Measurements from ENCODE around the gene COA1.

Gene COA1

DNA sequence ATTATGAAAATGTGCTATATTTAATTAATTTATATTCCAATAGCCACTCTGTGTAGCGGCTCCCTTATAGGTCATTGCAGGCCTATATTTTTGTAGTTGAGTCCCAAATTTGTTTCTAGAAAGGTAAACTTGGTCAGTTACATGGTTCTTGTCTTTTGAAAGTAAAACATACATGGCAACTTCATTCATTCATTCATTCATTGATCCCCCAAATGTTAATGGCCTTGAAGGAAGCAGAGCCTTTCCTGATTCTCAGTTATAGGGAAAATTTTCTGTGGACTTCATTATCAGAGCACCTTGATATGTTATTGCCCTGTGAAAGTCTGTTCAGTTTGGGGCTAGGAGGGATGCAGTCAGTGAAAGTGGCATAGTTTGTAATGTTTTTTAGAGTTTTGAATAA, 32.1 kb upstream of the COA1 start:
- no peaks in the 10 kb centered on the region for H3K36me3 ChIP-seq (ENCODE audit: low read length)
- no peaks in the 10 kb centered on the region for H3K27me3 ChIP-seq (ENCODE audit: low read length)
- no peaks in the 10 kb centered on the region for H3K79me2 ChIP-seq (ENCODE audit: insufficient read depth, low read length)

DNA sequence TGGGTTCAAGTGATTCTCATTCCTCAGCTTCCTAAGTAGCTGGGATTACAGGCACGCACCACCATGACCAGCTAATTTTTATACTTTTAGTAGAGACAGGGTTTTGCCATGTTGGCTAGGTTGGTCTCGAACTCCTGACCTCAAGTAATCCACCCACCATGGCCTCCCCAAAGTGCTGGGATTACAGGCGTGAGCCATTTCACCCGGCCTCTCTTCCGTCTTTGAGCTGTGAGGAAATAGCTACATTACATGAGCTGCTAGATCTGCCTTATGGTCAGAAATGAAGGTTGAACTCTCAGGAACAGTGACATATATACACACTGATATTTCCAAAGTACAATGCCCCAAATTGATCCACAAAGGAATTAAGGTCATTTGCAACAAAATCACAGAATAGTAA, 31.5 kb upstream of the COA1 start:
- H3K36me3 ChIP-seq (ENCODE audit: low read length): no peaks in the 10 kb centered on the region
- H3K4me3 ChIP-seq (ENCODE audit: insufficient read depth, low read length, poor library complexity, severe bottlenecking): no peak overlapping the region
- H3K9me2 ChIP-seq (replicated peaks; ENCODE audit: insufficient read depth, low read length): no peaks in the 10 kb centered on the region
- no peaks in the 10 kb centered on the region for H3K9me3 ChIP-seq (ENCODE audit: insufficient read depth, low read length)
- no peaks in the 10 kb centered on the region for H3K79me2 ChIP-seq (ENCODE audit: insufficient read depth, low read length)
- H2AFZ ChIP-seq (ENCODE audit: low read depth, low read length, severe bottlenecking): no peak overlapping the region
- TF ChIP-seq, protein P1, sequence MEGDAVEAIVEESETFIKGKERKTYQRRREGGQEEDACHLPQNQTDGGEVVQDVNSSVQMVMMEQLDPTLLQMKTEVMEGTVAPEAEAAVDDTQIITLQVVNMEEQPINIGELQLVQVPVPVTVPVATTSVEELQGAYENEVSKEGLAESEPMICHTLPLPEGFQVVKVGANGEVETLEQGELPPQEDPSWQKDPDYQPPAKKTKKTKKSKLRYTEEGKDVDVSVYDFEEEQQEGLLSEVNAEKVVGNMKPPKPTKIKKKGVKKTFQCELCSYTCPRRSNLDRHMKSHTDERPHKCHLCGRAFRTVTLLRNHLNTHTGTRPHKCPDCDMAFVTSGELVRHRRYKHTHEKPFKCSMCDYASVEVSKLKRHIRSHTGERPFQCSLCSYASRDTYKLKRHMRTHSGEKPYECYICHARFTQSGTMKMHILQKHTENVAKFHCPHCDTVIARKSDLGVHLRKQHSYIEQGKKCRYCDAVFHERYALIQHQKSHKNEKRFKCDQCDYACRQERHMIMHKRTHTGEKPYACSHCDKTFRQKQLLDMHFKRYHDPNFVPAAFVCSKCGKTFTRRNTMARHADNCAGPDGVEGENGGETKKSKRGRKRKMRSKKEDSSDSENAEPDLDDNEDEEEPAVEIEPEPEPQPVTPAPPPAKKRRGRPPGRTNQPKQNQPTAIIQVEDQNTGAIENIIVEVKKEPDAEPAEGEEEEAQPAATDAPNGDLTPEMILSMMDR (IDR thresholded peaks at IDR 0.05; ENCODE audit: insufficient read depth, low read length, poor library complexity, severe bottlenecking): no peak
- no peak for TF ChIP-seq EZH2phosphoT487 (conservative IDR thresholded peaks at IDR 0.05; ENCODE audit: low read length)
- H3K27me3 ChIP-seq (ENCODE audit: low read length): no peaks in the 10 kb centered on the region
- no peak overlapping the region for H3K27ac ChIP-seq (ENCODE audit: low read depth, low read length)
- H4K20me1 ChIP-seq (ENCODE audit: low read depth, low read length): no peaks in the 10 kb centered on the region
- no peak overlapping the region for H3K4me2 ChIP-seq (ENCODE audit: low read depth, low read length, poor library complexity, severe bottlenecking)
- no peaks in the 10 kb centered on the region for H3F3A ChIP-seq (ENCODE audit: insufficient read depth)
- no peak overlapping the region for H3K9ac ChIP-seq (ENCODE audit: low read length)

More for the DNA sequence above, 32.1 kb upstream of the COA1 start:
- H3F3A ChIP-seq (ENCODE audit: insufficient read depth): no peaks in the 10 kb centered on the region
- H3K4me3 ChIP-seq (ENCODE audit: insufficient read depth, low read length, poor library complexity, severe bottlenecking): no peak overlapping the region
- no peak overlapping the region for H2AFZ ChIP-seq (ENCODE audit: low read depth, low read length, severe bottlenecking)
- no peaks in the 10 kb centered on the region for H3K9me3 ChIP-seq (ENCODE audit: insufficient read depth, low read length)
- no peak overlapping the region for H3K27ac ChIP-seq (ENCODE audit: low read depth, low read length)
- no peaks in the 10 kb centered on the region for H3K9me2 ChIP-seq (replicated peaks; ENCODE audit: insufficient read depth, low read length)
- H4K20me1 ChIP-seq (ENCODE audit: low read depth, low read length): no peaks in the 10 kb centered on the region
- TF ChIP-seq EZH2phosphoT487 (conservative IDR thresholded peaks at IDR 0.05; ENCODE audit: low read length): no peak
- TF ChIP-seq, protein P1 (IDR thresholded peaks at IDR 0.05; ENCODE audit: insufficient read depth, low read length, poor library complexity, severe bottlenecking): no peak
- no peak overlapping the region for H3K9ac ChIP-seq (ENCODE audit: low read length)
- H3K4me2 ChIP-seq (ENCODE audit: low read depth, low read length, poor library complexity, severe bottlenecking): no peak overlapping the region

DNA sequence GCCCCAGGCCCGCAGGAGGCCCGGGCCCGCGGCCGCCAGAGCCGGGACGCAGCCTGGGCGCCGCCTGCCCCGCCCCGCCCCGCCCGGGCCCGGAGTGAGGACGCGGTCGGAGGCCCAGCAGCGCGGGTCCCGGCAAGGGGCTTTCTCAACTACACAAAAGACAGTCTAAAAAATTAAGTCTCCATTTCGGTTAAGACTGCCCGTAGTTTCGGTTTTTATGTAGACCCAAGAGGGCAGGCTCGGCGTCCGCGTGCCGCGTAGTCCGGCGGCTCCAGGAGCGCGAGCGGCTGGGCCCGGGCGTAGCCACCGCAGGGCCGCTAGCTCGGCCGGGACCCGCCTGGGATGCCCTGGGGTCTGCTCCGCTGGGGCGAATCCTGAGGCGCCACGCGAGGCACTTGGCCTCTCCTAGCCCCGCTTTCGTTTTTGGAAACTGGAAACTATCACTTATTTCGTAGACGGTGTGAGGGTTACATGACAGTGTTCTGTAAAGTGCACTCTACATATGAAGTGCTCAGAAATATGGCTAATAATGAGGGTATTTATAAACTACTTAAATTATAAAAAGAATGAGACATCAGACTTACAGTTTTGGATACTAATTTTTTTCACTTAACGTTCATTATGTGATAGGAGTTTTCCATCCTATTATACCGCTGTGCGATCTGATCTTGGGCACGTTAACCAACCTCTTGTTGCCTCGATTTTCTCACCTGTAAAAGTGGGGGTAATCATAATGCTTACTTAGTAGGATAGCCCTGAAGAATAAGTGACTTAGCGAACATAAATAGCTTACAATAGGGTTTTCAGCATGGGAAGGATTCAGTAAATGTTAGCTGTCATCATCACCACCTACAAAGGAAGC, 29.7 kb upstream of the COA1 start:
- no peaks in the 10 kb centered on the region for H3K79me2 ChIP-seq (ENCODE audit: insufficient read depth, low read length)
- peak overlapping the region; percentile 57 for H3K4me2 ChIP-seq (ENCODE audit: low read depth, low read length, poor library complexity, severe bottlenecking)
- H3K9me2 ChIP-seq (replicated peaks; ENCODE audit: insufficient read depth, low read length): no peaks in the 10 kb centered on the region
- no peaks in the 10 kb centered on the region for H3K36me3 ChIP-seq (ENCODE audit: low read length)
- no peaks in the 10 kb centered on the region for H3K27me3 ChIP-seq (ENCODE audit: low read length)
- no peak for TF ChIP-seq EZH2phosphoT487 (conservative IDR thresholded peaks at IDR 0.05; ENCODE audit: low read length)
- TF ChIP-seq, protein P1 (IDR thresholded peaks at IDR 0.05; ENCODE audit: insufficient read depth, low read length, poor library complexity, severe bottlenecking): no peak
- no peaks in the 10 kb centered on the region for H4K20me1 ChIP-seq (ENCODE audit: low read depth, low read length)
- H3K27ac ChIP-seq (ENCODE audit: low read depth, low read length): no peak overlapping the region
- H3K9ac ChIP-seq (ENCODE audit: low read length): peak overlapping the region; percentile 39
- H3K9me3 ChIP-seq (ENCODE audit: insufficient read depth, low read length): no peaks in the 10 kb centered on the region
- peak overlapping the region; percentile 49 for H2AFZ ChIP-seq (ENCODE audit: low read depth, low read length, severe bottlenecking)
- no peaks in the 10 kb centered on the region for H3F3A ChIP-seq (ENCODE audit: insufficient read depth)
- H3K4me3 ChIP-seq (ENCODE audit: insufficient read depth, low read length, poor library complexity, severe bottlenecking): peak overlapping the region; percentile 54

All from SU-DHL-6 (cell line).